Renal cortex interstitium (tissue), 11 donors: ENCODE data around the gene EVI5L. TPM values are rescaled to one million over a fixed set of nuclear protein-coding genes. Genes with fewer than 3 reads are reported as not detected.

ENCODE experiments used
- DNase-seq, 11 donors: peaks; one replicate each; pipeline ENCODE4 v3.0.0-alpha.2; 2013; ENCODE audit warnings: low read depth in 9 of 11, low spot score in 4 of 11; ENCODE audit errors: extremely low read depth in 1 of 11
- polyA plus RNA-seq, 3 donors: library from polyadenylated mRNA; unstranded; fragments of 120-200 nt; gene quantifications; one replicate each; pipeline ENCODE4 v1.2.1, GENCODE V29; 2013; ENCODE audit not compliant: insufficient read length in 3 of 3

EVI5L gene
- polyA plus RNA-seq, 3 donors, result 14.2 to 18.7 (median 14.9) TPM

- peak; percentile 99 to 100 (median 99) for DNase-seq
These were observed 73.4 kb downstream of the EVI5L start, which contains the start of gene MAP2K7 for GRCh38 chr19:7903244-7904073. MAP2K7 (plus strand) TSS chr19:7903877; CDS start chr19:7903945, 68 bp downstream.

GRCh38 chr19:7904074-7905020, 74.3 kb downstream of the EVI5L start:
- DNase-seq, result no peak

- DNase-seq, result no peak
These were observed 75.2 kb downstream of the EVI5L start for GRCh38 chr19:7905268-7905667.

- DNase-seq, result no peak
These were observed 75.8 kb downstream of the EVI5L start for GRCh38 chr19:7905859-7906258.

- DNase-seq, result no peak
These were observed 77.1 kb downstream of the EVI5L start for GRCh38 chr19:7907122-7907521.

GRCh38 chr19:7907544-7907943, 77.5 kb downstream of the EVI5L start:
- DNase-seq, result no peak

GRCh38 chr19:7908078-7908699, 78.2 kb downstream of the EVI5L start:
- DNase-seq, result no peak

- DNase-seq, result no peak
These were observed 78.9 kb downstream of the EVI5L start for GRCh38 chr19:7908742-7909461.

GRCh38 chr19:7909471-7910067, 79.6 kb downstream of the EVI5L start:
- DNase-seq, result no peak

GRCh38 chr19:7910321-7911161, 80.5 kb downstream of the EVI5L start:
- DNase-seq, result no peak

GRCh38 chr19:7911508-7912143, 81.6 kb downstream of the EVI5L start:
- DNase-seq, result no peak

- DNase-seq, result no peak
These were observed 82.2 kb downstream of the EVI5L start for GRCh38 chr19:7912144-7912696.

GRCh38 chr19:7912697-7913564, 82.9 kb downstream of the EVI5L start:
- DNase-seq, result no peak

- no peak for DNase-seq
These were observed 83.6 kb downstream of the EVI5L start for GRCh38 chr19:7913652-7914051.

- no peak for DNase-seq
These were observed 84.1 kb downstream of the EVI5L start for GRCh38 chr19:7914099-7914498.
